Endothelial cell of umbilical vein (primary cell): ENCODE measurements around the gene FRRS1. TPM values are rescaled to one million over a fixed set of nuclear protein-coding genes. Genes with fewer than 3 reads are reported as not detected.

ENCODE experiments used
- BruUV-seq: library from RNA; stranded (reverse); fragments of 400-500 nt; replicated peaks from 2 replicates; lab custom pipeline; 2021; lab: Mats Ljungman, UMichigan
- CTCF ChIA-PET: fragments of 300-600, 350-600 bp; sonication (Branson Sonifier 250); formaldehyde crosslinking; loops from one replicate; lab custom pipeline; 2021; ENCODE audit warnings: antibody characterized with exemption, inconsistent platforms; lab: Charles Lee
- POLR2A ChIA-PET: fragments of 300-600, 350-600 bp; sonication (Branson Sonifier 250); formaldehyde crosslinking; loops from one replicate; lab custom pipeline; 2021; ENCODE audit warnings: antibody characterized with exemption, inconsistent platforms; lab: Charles Lee
- DNase-seq: peaks from one replicate; pipeline ENCODE4 v3.0.0-alpha.2; 2011; ENCODE audit warnings: low read depth, low spot score
- FAIRE-seq: peaks from 2 replicates; lab custom pipeline; 2011; peaks lifted over from hg19 to GRCh38; lab: Jason Lieb, UNC
- H2AFZ ChIP-seq: 2 replicates; pipeline ENCODE4 v1.6.0; 2012; ENCODE audit warnings: low read depth, low read length, control low read depth, inconsistent platforms
- H3K27ac ChIP-seq: 2 replicates; pipeline ENCODE4 v1.5.1; 2011; ENCODE audit warnings: low read depth, mild to moderate bottlenecking, control low read depth, low read length, moderate library complexity; ENCODE audit not compliant: insufficient read depth
- H3K27me3 ChIP-seq, 2 experiments: 2 replicates each; pipeline versions ENCODE4 v1.6.0 to v1.6.1; 2011; ENCODE audit warnings: low read length in 2 of 2, mixed read lengths in 1 of 2; ENCODE audit not compliant: control insufficient read depth in 2 of 2, insufficient read depth in 2 of 2
- H3K36me3 ChIP-seq, 2 experiments: 2 replicates in 1 of 2; 3 replicates in 1 of 2; pipeline ENCODE4 v1.5.1; 2011; ENCODE audit warnings: low read length in 2 of 2, mild to moderate bottlenecking in 1 of 2, moderate library complexity in 1 of 2; ENCODE audit not compliant: control insufficient read depth in 2 of 2, insufficient read depth in 2 of 2; ENCODE audit errors: extremely low read depth in 1 of 2
- H3K4me1 ChIP-seq: 3 replicates; pipeline ENCODE4 v1.5.1; 2011; ENCODE audit warnings: mild to moderate bottlenecking, low read length; ENCODE audit not compliant: control insufficient read depth, insufficient read depth; ENCODE audit errors: extremely low read depth
- H3K4me2 ChIP-seq: 2 replicates; pipeline ENCODE4 v1.6.1; 2011; ENCODE audit warnings: low read length, control low read depth, mixed read lengths; ENCODE audit not compliant: insufficient read depth
- H3K4me3 ChIP-seq, 3 experiments: fragments of 200-600 bp in 1 of 3; sonication (generic), shearing (Covaris generic) in 1 of 3; replicated peaks in 1 of 3; 2 replicates each; pipeline ENCODE4 v1.5.1; 2011 to 2016; ENCODE audit warnings: control low read depth in 3 of 3, low read length in 3 of 3, mild to moderate bottlenecking in 2 of 3, inconsistent platforms in 1 of 3, low read depth in 1 of 3, moderate library complexity in 1 of 3; ENCODE audit not compliant: insufficient read depth in 1 of 3
- H3K79me2 ChIP-seq: 2 replicates; pipeline ENCODE4 v1.6.0; 2012; ENCODE audit warnings: low read length, inconsistent platforms; ENCODE audit not compliant: control insufficient read depth, insufficient read depth
- H3K9ac ChIP-seq: replicated peaks from 2 replicates; pipeline ENCODE3; 2011; ENCODE audit warnings: low read length, control low read depth; ENCODE audit not compliant: insufficient read depth; ENCODE audit errors: extremely low read depth
- H3K9me1 ChIP-seq: replicated peaks from 3 replicates; pipeline ENCODE4 v1.6.0; 2011; ENCODE audit warnings: mild to moderate bottlenecking, low read length; ENCODE audit not compliant: control insufficient read depth, insufficient read depth; ENCODE audit errors: extremely low read depth
- H3K9me3 ChIP-seq: replicated peaks from 2 replicates; pipeline ENCODE4 v1.5.1; 2012; ENCODE audit warnings: low read length, inconsistent platforms; ENCODE audit not compliant: control insufficient read depth, insufficient read depth
- H4K20me1 ChIP-seq: replicated peaks from 2 replicates; pipeline ENCODE3; 2011; ENCODE audit warnings: mild to moderate bottlenecking, low read length; ENCODE audit not compliant: control insufficient read depth, insufficient read depth; ENCODE audit errors: extremely low read depth
- EZH2 ChIP-seq: IDR thresholded peaks from 2 replicates; pipeline ENCODE4 v1.6.1; 2012; ENCODE audit warnings: borderline replicate concordance, low read depth, mild to moderate bottlenecking, moderate library complexity, low read length, inconsistent platforms; ENCODE audit not compliant: severe bottlenecking
- FOS ChIP-seq: IDR thresholded peaks from 2 replicates; pipeline ENCODE4 v1.6.1; 2011; ENCODE audit warnings: mild to moderate bottlenecking, low read length, moderate library complexity, borderline replicate concordance; ENCODE audit not compliant: insufficient read depth
- GATA2 ChIP-seq: IDR thresholded peaks from 2 replicates; pipeline ENCODE4 v1.7.0; 2011; ENCODE audit warnings: low read depth, mild to moderate bottlenecking, moderate library complexity, mixed read lengths, low read length; ENCODE audit not compliant: insufficient read length, insufficient read depth
- JUN ChIP-seq: IDR thresholded peaks from 2 replicates; pipeline ENCODE4 v1.6.1; 2011; ENCODE audit warnings: borderline replicate concordance, low read depth; ENCODE audit not compliant: insufficient read length, insufficient read depth
- MYC ChIP-seq: IDR thresholded peaks from one replicate; pipeline ENCODE4 v1.6.1; 2011; ENCODE audit warnings: mild to moderate bottlenecking, low read depth, low read length
- POLR2A ChIP-seq: IDR thresholded peaks from 2 replicates; pipeline ENCODE4 v1.6.1; 2012; ENCODE audit warnings: low read depth, mild to moderate bottlenecking, control low read depth, low read length
- POLR2AphosphoS5 ChIP-seq: IDR thresholded peaks from 2 replicates; pipeline ENCODE4 v1.6.1; 2012; ENCODE audit warnings: low read depth, mild to moderate bottlenecking, control low read depth, low read length, moderate library complexity; ENCODE audit not compliant: insufficient read depth
- dilution Hi-C: fragments of 300-500 bp; cut with MboI; formaldehyde crosslinking; loops from one replicate; pipeline ENCODE4 v1.15.0; 2019; ENCODE audit warnings: low sequenced_read_pairs; ENCODE audit not compliant: extremely low pct_ligation_motif_present
- intact Hi-C: fragments of 100-400 bp; cut with micrococcal nuclease; formaldehyde crosslinking; loops from one replicate; pipeline ENCODE4 v1.10.0; 2022
- polyA plus RNA-seq, 4 experiments: library from polyadenylated mRNA; depleted of rRNA in 3 of 4; stranded (reverse) in 3 of 4; unstranded in 1 of 4; fragments of >200 nt; gene quantifications; 2 replicates each; pipeline versions ENCODE4 v1.2.1 to v1.2.3, GENCODE V29; 2011 to 2012; ENCODE audit warnings: missing spikeins in 1 of 4
- total RNA-seq: library from RNA; stranded (reverse); gene quantifications from 2 replicates; pipeline ENCODE4 v1.2.3, GENCODE V29; 2021
- TF ChIP-seq, protein P1 (sequence below): IDR thresholded peaks from 2 replicates; pipeline ENCODE4 v1.6.1; 2011; ENCODE audit not compliant: insufficient read depth, insufficient read length
- TF ChIP-seq, protein P2 (sequence below), 2 donors: IDR thresholded peaks; 1 replicate in 1 of 2; 2 replicates in 1 of 2; pipeline ENCODE4 v1.5.1; 2011; ENCODE audit warnings: low read length in 2 of 2, mild to moderate bottlenecking in 2 of 2, moderate library complexity in 2 of 2, control low read depth in 1 of 2, inconsistent platforms in 1 of 2, low read depth in 1 of 2; ENCODE audit not compliant: insufficient read depth in 1 of 2; ENCODE audit errors: extremely low read depth in 1 of 2

FRRS1 gene
- total and polyA plus RNA-seq, 2 donors (not counting 3 experiments of a cell fraction or from before 2014, with no cell fraction given), result 1.1 to 3.1 TPM

DNA sequence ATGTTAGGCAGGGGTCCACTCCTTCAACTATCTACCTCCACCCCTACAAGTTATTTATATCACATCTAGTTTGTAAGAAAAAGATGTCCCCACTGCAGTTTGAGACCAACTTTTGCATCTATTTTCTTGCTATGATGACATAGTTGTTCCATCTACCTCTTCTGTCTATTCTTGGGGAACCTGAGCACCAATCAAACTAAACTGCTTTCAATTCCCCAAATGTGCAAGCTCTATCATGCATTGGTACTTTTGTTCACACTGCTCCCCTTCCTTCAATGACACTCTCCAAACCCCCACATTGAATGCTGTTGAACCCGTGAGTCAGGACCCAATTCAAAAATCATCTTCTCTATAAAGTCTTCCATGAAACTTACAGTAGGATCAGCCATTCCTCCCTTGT, 16.0 kb upstream of the FRRS1 start:
- no TSS peak for BruUV-seq
- Histone ChIP-seq H3K9ac (no peak overlapping the region), H3K4me1 (no peaks in the 10 kb centered on the region), H3K36me3 (no peaks in the 10 kb centered on the region), H3K27ac (no peak overlapping the region), H3K9me1 (no peaks in the 10 kb centered on the region), H3K27me3 (peaks cover 9 to 19% of the 10 kb centered on the region in 2 experiments), H4K20me1 (no peaks in the 10 kb centered on the region), H3K79me2 (no peaks in the 10 kb centered on the region), H3K4me3 (no peak overlapping the region), H3K4me2 (no peak overlapping the region), H3K9me3 (no peaks in the 10 kb centered on the region), H2AFZ (no peak overlapping the region)
- ChIA-PET CTCF (no interaction called here), POLR2A (no interaction called here)
- no peak for DNase-seq
- dilution Hi-C loops, result no loop called here
- intact Hi-C loops, result no loop called here
- no peak for FAIRE-seq
- TF ChIP-seq EZH2 (no peak), GATA2 (no peak), POLR2A (no peak), FOS (no peak), JUN (no peak), POLR2AphosphoS5 (no peak), MYC (no peak)
- TF ChIP-seq, protein P1, sequence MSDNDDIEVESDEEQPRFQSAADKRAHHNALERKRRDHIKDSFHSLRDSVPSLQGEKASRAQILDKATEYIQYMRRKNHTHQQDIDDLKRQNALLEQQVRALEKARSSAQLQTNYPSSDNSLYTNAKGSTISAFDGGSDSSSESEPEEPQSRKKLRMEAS, result no peak
- TF ChIP-seq, protein P2, sequence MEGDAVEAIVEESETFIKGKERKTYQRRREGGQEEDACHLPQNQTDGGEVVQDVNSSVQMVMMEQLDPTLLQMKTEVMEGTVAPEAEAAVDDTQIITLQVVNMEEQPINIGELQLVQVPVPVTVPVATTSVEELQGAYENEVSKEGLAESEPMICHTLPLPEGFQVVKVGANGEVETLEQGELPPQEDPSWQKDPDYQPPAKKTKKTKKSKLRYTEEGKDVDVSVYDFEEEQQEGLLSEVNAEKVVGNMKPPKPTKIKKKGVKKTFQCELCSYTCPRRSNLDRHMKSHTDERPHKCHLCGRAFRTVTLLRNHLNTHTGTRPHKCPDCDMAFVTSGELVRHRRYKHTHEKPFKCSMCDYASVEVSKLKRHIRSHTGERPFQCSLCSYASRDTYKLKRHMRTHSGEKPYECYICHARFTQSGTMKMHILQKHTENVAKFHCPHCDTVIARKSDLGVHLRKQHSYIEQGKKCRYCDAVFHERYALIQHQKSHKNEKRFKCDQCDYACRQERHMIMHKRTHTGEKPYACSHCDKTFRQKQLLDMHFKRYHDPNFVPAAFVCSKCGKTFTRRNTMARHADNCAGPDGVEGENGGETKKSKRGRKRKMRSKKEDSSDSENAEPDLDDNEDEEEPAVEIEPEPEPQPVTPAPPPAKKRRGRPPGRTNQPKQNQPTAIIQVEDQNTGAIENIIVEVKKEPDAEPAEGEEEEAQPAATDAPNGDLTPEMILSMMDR (IDR thresholded peaks at IDR 0.05; ENCODE audit: extremely low read depth in 1 of 2, insufficient read depth in 1 of 2, low read depth in 1 of 2, low read length in 2 of 2), result no peak
